ENCODE data around the gene YJEFN3. TPM values are rescaled to one million over a fixed set of nuclear protein-coding genes. Genes with fewer than 3 reads are reported as not detected.

Gene YJEFN3
- total RNA-seq, 2 donors from 2014 or later, result 2.6 to 11.2 TPM

DNA sequence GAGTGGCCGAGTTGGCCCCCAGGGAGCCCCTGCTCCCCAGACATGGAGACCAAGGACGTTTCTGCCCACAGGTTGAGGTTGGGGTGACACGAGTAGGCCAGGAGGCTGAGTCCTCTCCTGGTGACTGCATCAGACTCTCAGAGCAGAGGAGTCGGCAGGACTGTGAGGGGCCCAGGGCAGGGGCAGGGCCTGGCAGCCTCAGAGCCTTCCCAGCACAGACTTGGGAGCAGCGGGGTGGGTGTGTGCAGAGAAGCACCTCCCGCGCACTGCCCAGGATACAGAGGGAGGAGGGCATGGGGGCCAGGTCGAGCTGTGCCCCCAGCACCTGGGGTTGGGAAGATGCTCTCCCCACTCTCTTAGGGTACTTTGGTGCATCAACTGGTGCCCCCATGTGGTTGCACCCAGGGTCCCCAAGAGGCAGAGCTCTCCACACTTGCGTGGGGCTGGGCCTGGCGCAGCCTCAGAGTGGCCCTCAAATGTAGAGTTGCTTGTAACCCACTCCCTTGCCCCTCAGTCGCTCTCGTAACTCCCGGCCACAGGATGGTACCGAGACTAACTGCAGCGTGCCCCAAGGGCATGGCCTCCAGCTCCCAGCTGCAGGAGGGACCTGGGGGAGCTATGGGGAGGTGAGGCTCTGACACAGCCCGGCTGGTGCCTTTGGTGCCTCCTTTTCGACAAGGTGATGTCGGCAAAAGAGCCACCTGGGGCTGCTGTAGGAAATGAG, 29.3 kb upstream of the YJEFN3 start:
- H3K27me3 ChIP-seq, result no peaks in the 10 kb centered on the region

DNA sequence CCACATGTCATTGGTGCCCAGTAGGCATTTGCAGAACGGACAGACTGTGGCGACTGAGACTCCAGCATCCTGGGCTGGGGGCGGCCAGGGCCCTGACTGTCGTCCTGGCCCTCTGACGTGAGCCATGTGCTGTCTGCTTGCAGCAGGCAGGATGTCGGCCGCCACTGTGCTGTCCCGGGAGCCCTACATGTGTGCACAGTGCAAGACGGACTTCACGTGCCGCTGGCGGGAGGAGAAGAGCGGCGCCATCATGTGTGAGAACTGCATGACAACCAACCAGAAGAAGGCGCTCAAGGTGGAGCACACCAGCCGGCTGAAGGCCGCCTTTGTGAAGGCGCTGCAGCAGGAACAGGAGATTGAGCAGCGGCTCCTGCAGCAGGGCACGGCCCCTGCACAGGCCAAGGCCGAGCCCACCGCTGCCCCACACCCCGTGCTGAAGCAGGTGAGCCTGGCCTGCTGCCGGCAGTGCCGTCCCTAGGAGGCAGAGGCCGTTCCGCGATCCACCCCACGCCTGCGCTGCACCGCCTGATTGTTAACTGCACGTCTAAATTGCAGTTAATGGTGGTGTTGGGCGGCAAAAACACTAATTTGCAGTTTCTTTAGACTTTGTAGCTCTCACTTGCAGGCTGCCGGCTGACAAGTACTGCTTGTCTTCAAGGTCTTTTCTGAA, 27.6 kb upstream of the YJEFN3 start:
- ATAC-seq, result no peak
- Histone ChIP-seq H3K27me3 (no peaks in the 10 kb centered on the region), H3K36me3 (replicated peaks in 1 of 2; ENCODE audit: insufficient read depth in 1 of 2, low read depth in 2 of 2) (peaks cover 13 to 25% of the 10 kb centered on the region in 2 donors), H3K9me3 (no peaks in the 10 kb centered on the region), H3K4me1 (no peaks in the 10 kb centered on the region), H3K27ac (no peak overlapping the region), H3K4me3 (no peak overlapping the region)
- no peak for DNase-seq
- intact Hi-C loops (cut with DNase I), result no loop called here
- TF ChIP-seq, protein P1, sequence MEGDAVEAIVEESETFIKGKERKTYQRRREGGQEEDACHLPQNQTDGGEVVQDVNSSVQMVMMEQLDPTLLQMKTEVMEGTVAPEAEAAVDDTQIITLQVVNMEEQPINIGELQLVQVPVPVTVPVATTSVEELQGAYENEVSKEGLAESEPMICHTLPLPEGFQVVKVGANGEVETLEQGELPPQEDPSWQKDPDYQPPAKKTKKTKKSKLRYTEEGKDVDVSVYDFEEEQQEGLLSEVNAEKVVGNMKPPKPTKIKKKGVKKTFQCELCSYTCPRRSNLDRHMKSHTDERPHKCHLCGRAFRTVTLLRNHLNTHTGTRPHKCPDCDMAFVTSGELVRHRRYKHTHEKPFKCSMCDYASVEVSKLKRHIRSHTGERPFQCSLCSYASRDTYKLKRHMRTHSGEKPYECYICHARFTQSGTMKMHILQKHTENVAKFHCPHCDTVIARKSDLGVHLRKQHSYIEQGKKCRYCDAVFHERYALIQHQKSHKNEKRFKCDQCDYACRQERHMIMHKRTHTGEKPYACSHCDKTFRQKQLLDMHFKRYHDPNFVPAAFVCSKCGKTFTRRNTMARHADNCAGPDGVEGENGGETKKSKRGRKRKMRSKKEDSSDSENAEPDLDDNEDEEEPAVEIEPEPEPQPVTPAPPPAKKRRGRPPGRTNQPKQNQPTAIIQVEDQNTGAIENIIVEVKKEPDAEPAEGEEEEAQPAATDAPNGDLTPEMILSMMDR (IDR thresholded peaks at IDR 0.05), result no peak
- TF ChIP-seq POLR2A (IDR thresholded peaks at IDR 0.05), result no peak
- WGBS, 2 donors, result 91 to 96% methylated on average over 12 to 34 of the region's 34 CpGs

More for the DNA sequence above, 29.3 kb upstream of the YJEFN3 start:
- H3K4me3 ChIP-seq, result no peak overlapping the region
- WGBS, 2 donors, result 75 to 85% methylated on average over 4 to 17 of the region's 18 CpGs
- peaks cover 17 to 33% of the 10 kb centered on the region in 2 donors for H3K36me3 ChIP-seq (replicated peaks in 1 of 2; ENCODE audit: insufficient read depth in 1 of 2, low read depth in 2 of 2)
- TF ChIP-seq POLR2A (IDR thresholded peaks at IDR 0.05), result no peak
- TF ChIP-seq, protein P1 (IDR thresholded peaks at IDR 0.05), result no peak
- no peaks in the 10 kb centered on the region for H3K9me3 ChIP-seq
- no peak for ATAC-seq
- no peaks in the 10 kb centered on the region for H3K4me1 ChIP-seq
- no peak for DNase-seq
- no peak overlapping the region for H3K27ac ChIP-seq
- intact Hi-C loops (cut with DNase I), result no loop called here

DNA sequence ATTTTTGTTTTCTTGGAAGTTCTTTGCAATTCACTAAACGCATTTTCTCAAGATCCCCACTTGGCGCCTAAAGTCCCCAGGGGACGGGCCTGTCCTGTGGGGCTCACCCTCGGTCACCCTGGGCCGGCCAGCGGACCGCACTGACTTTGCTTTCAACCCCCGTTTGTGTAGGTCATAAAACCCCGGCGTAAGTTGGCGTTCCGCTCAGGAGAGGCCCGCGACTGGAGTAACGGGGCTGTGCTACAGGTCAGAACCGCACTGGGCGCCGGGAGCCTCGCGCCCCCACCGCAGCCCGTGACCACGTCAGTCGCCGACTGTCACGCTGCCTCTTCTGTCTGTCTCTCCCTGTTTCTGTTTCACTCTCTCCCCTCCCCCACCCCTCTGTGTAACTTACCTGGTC, 26.9 kb upstream of the YJEFN3 start:
- H3K9me3 ChIP-seq, result no peaks in the 10 kb centered on the region
- no peak overlapping the region for H3K4me3 ChIP-seq
- H3K4me1 ChIP-seq, result no peaks in the 10 kb centered on the region
- DNase-seq, result no peak
- intact Hi-C loops (cut with DNase I), result no loop called here
- peaks cover 13 to 20% of the 10 kb centered on the region in 2 donors for H3K36me3 ChIP-seq (replicated peaks in 1 of 2; ENCODE audit: insufficient read depth in 1 of 2, low read depth in 2 of 2)
- no peak overlapping the region for H3K27ac ChIP-seq
- H3K27me3 ChIP-seq, result no peaks in the 10 kb centered on the region
- no peak for ATAC-seq
- TF ChIP-seq POLR2A (IDR thresholded peaks at IDR 0.05), result no peak
- TF ChIP-seq, protein P1 (IDR thresholded peaks at IDR 0.05), result no peak
- WGBS, 2 donors, result 95% methylated on average over 26 of the region's 26 CpGs

DNA sequence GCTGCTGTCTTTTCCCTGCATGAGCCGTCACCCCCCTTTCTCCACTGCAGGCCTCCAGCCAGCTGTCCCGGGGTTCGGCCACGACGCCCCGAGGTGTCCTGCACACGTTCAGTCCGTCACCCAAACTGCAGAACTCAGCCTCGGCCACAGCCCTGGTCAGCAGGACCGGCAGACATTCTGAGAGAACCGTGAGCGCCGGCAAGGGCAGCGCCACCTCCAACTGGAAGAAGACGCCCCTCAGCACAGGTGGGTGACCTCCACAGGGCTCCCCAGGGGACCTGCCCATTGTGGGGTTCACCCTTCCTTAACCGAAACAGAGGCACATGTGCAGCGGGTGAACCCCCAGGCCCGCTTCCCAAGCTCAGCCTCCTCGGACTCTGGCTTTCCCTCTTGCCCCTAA, 26.4 kb upstream of the YJEFN3 start:
- no peak overlapping the region for H3K4me3 ChIP-seq
- H3K9me3 ChIP-seq, result no peaks in the 10 kb centered on the region
- peaks cover 13 to 20% of the 10 kb centered on the region in 2 donors for H3K36me3 ChIP-seq (replicated peaks in 1 of 2; ENCODE audit: insufficient read depth in 1 of 2, low read depth in 2 of 2)
- no peaks in the 10 kb centered on the region for H3K27me3 ChIP-seq
- intact Hi-C loops (cut with DNase I), result no loop called here
- TF ChIP-seq POLR2A (IDR thresholded peaks at IDR 0.05), result no peak
- TF ChIP-seq, protein P1 (IDR thresholded peaks at IDR 0.05), result no peak
- H3K27ac ChIP-seq, result no peak overlapping the region
- no peaks in the 10 kb centered on the region for H3K4me1 ChIP-seq
- no peak for DNase-seq
- ATAC-seq, result no peak
- 93 to 100% methylated on average over 13 to 19 of the region's 19 CpGs for WGBS, 2 donors

Measured in body of pancreas (tissue), 4 donors.